Naive thymus-derived CD4-positive, alpha-beta T cell (primary cell): ENCODE measurements around the gene LYPD6. TPM values are rescaled to one million over a fixed set of nuclear protein-coding genes. Genes with fewer than 3 reads are reported as not detected.

ENCODE experiments used
- ATAC-seq: fragments of 150-1000 bp; cut with Tn5 transposase; 2 replicates; pipeline ENCODE4 v1.10.0; 2021; ENCODE audit warnings: mild to moderate bottlenecking, moderate library complexity
- CTCF ChIA-PET: fragments of 350-600 bp; sonication (Branson Sonifier 250); formaldehyde crosslinking; loops from one replicate; lab custom pipeline; 2021; ENCODE audit warnings: antibody characterized with exemption; lab: Charles Lee
- POLR2A ChIA-PET: fragments of 350-600 bp; sonication (Branson Sonifier 250); formaldehyde crosslinking; loops from one replicate; lab custom pipeline; 2021; ENCODE audit warnings: antibody characterized with exemption, inconsistent platforms; lab: Charles Lee
- DNase-seq, 9 donors: peaks; one replicate each; pipeline versions ENCODE4 v3.0.0 to v3.0.0-alpha.2; 2020 to 2022; ENCODE audit warnings: mixed read lengths in 1 of 9
- H3K27ac ChIP-seq: one replicate; pipeline ENCODE4 v1.7.0; 2013; ENCODE audit warnings: mild to moderate bottlenecking, low read depth, low read length, moderate library complexity
- H3K27me3 ChIP-seq, 2 donors: one replicate each; pipeline ENCODE4 v1.7.0; 2013; ENCODE audit warnings: low read length in 2 of 2, mild to moderate bottlenecking in 2 of 2, moderate library complexity in 2 of 2; ENCODE audit not compliant: control insufficient read depth in 2 of 2, insufficient read depth in 2 of 2
- H3K36me3 ChIP-seq, 3 experiments: 1 replicate in 2 of 3; 2 replicates in 1 of 3; pipeline ENCODE4 v1.7.0; 2013; ENCODE audit warnings: low read length in 3 of 3, mild to moderate bottlenecking in 3 of 3, moderate library complexity in 1 of 3; ENCODE audit not compliant: insufficient read depth in 3 of 3, control insufficient read depth in 2 of 3
- H3K4me1 ChIP-seq, 2 donors: one replicate each; pipeline ENCODE4 v1.7.0; 2013; ENCODE audit warnings: low read length in 2 of 2, mild to moderate bottlenecking in 2 of 2, moderate library complexity in 1 of 2; ENCODE audit not compliant: control insufficient read depth in 2 of 2, insufficient read depth in 2 of 2
- H3K4me3 ChIP-seq: 2 replicates; pipeline ENCODE4 v1.7.0; 2013; ENCODE audit warnings: mild to moderate bottlenecking, low read length
- H3K9me3 ChIP-seq, 3 experiments: 1 replicate in 2 of 3; 2 replicates in 1 of 3; pipeline ENCODE4 v1.7.0; 2013; ENCODE audit warnings: low read length in 3 of 3; ENCODE audit not compliant: control insufficient read depth in 2 of 3
- H3K27ac Mint-ChIP-seq, 9 donors: one replicate each; pipeline ENCODE4 v1.8.0; 2020 to 2022; ENCODE audit warnings: mixed read lengths in 9 of 9, mild to moderate bottlenecking in 8 of 9, moderate library complexity in 5 of 9, inconsistent platforms in 2 of 9
- H3K27me3 Mint-ChIP-seq, 5 donors: one replicate each; pipeline ENCODE4 v1.8.0; 2021 to 2022; ENCODE audit warnings: mixed read lengths in 5 of 5, mild to moderate bottlenecking in 1 of 5
- H3K36me3 Mint-ChIP-seq, 5 donors: one replicate each; pipeline ENCODE4 v1.8.0; 2020 to 2022; ENCODE audit warnings: mixed read lengths in 5 of 5, mild to moderate bottlenecking in 3 of 5, inconsistent platforms in 1 of 5
- H3K4me1 Mint-ChIP-seq, 7 donors: one replicate each; pipeline ENCODE4 v1.8.0; 2020 to 2022; ENCODE audit warnings: mixed read lengths in 7 of 7, mild to moderate bottlenecking in 3 of 7, inconsistent platforms in 1 of 7
- H3K4me3 Mint-ChIP-seq, 10 donors: one replicate each; pipeline ENCODE4 v1.8.0; 2020 to 2022; ENCODE audit warnings: mild to moderate bottlenecking in 10 of 10, mixed read lengths in 10 of 10, moderate library complexity in 6 of 10, inconsistent platforms in 2 of 10
- H3K9me3 Mint-ChIP-seq, 11 donors: one replicate each; pipeline ENCODE4 v1.8.0; 2020 to 2022; ENCODE audit warnings: mixed read lengths in 11 of 11, mild to moderate bottlenecking in 4 of 11, inconsistent platforms in 1 of 11, moderate library complexity in 1 of 11
- intact Hi-C, 2 donors: fragments of 100-400 bp; cut with micrococcal nuclease; formaldehyde crosslinking; loops; one replicate each; pipeline ENCODE4 v1.15.1; 2023
- polyA plus RNA-seq, 2 donors: library from polyadenylated mRNA; unstranded; fragments of 300-500 nt; fragmentation: Illumina TruSeq; gene quantifications; one replicate each; pipeline ENCODE4 v1.2.3, GENCODE V29; 2021
- total RNA-seq, 6 experiments: library from RNA in 5 of 6; stranded (reverse) in 5 of 6; gene quantifications; 1 replicate in 5 of 6; 2 replicates in 1 of 6; pipeline ENCODE4 v1.2.3 and lab custom pipeline; 2021 to 2026

LYPD6 gene
- total and polyA plus RNA-seq, 7 experiments from 2014 or later = not detected

DNA sequence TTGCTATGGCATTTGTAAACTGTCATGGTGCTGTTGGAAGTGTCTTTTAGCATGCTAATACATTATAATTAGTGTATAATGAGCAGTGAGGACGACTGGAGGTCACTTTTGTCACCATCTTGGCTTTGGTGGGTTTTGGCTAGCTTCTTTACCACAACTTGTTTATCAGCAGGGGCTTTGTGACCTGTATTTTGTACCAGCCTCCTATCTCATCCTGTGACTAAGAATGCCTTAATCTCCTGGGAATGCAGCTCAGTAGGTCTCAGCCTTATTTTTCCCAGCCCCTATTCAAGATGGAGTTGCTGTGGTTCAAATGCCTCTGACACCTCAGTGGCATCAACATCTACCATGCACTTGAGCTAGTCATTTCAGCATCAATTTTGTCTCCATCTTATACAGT is 29.7 kb downstream of the LYPD6 start:
- no peak overlapping the region for H3K4me3 ChIP-seq
- no peaks in the 10 kb centered on the region for H3K36me3 ChIP-seq
- no peak for ATAC-seq
- H3K27ac ChIP-seq = no peak overlapping the region
- peaks cover 0 to 6% (median 0%) of the 10 kb centered on the region in 11 donors for H3K9me3 Mint-ChIP-seq
- H3K4me3 Mint-ChIP-seq = no peak overlapping the region
- DNase-seq = no peak
- H3K4me1 ChIP-seq = no peaks in the 10 kb centered on the region
- CTCF ChIA-PET = no interaction called here
- H3K9me3 ChIP-seq = no peaks in the 10 kb centered on the region
- peaks cover 0 to 2% (median 0%) of the 10 kb centered on the region in 7 donors for H3K4me1 Mint-ChIP-seq
- H3K27me3 Mint-ChIP-seq = peaks cover 7 to 25% (median 13%) of the 10 kb centered on the region in 5 donors
- intact Hi-C loops = no loop called here
- H3K36me3 Mint-ChIP-seq = no peaks in the 10 kb centered on the region
- H3K27ac Mint-ChIP-seq = no peak overlapping the region
- POLR2A ChIA-PET = no interaction called here
- H3K27me3 ChIP-seq = no peaks in the 10 kb centered on the region

DNA sequence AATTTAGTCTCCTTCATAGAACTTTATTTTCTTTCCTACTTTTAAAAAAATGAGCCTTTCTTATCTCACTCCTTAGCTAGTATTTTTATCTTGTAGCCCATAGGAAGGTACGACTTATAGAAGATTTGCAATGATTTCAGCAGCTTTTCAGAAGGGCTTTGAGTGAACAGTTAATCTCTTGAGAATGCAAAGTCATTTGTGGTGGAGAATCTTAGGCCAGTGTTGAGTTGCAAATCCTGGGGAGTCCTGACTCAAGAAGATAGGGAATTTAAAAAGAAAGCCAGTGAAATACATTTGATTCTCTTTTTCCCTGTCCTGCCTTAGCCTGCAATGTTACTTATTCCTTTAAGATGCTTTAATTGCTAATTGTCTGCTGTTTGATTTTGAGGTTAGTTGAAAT is 33.6 kb downstream of the LYPD6 start:
- Mint-ChIP-seq H3K27me3 (peaks cover 9 to 50% (median 36%) of the 10 kb centered on the region in 5 donors), H3K27ac (no peak overlapping the region), H3K4me1 (peaks cover 0 to 2% (median 0%) of the 10 kb centered on the region in 7 donors), H3K9me3 (peaks cover 0 to 10% (median 3%) of the 10 kb centered on the region in 11 donors), H3K4me3 (no peak overlapping the region), H3K36me3 (peaks cover 0 to 3% (median 0%) of the 10 kb centered on the region in 5 donors)
- ChIA-PET POLR2A (no interaction called here), CTCF (interaction anchor here (0.7 kb wide), 1 partner anchor 340 kb away, joined by 3 read pairs; no protein-coding TSS in a partner anchor)
- Histone ChIP-seq H3K4me3 (no peak overlapping the region), H3K36me3 (no peaks in the 10 kb centered on the region), H3K27me3 (no peaks in the 10 kb centered on the region), H3K27ac (no peak overlapping the region), H3K9me3 (no peaks in the 10 kb centered on the region), H3K4me1 (no peaks in the 10 kb centered on the region)
- intact Hi-C loops = no loop called here
- DNase-seq (no peak), ATAC-seq (no peak)

DNA sequence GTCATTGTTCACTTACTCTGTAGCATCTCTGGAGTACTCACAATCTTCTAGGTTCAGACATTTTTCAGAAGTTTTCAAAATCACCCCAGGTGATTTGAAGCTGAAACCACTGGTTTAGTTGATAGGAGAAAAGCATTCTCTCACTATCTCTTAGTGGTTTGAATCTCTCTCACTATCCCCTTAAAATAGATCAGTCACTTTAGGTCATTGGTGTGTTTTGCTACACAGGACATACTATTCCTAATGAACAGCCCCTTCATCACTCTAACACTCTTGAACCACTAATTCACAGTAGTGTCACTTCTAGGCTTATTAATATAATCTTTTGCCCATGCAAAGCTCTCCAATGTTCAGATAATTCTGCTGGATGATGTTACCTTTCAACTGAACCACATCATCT is 34.5 kb downstream of the LYPD6 start:
- Histone ChIP-seq H3K27ac (no peak overlapping the region), H3K9me3 (no peaks in the 10 kb centered on the region), H3K4me3 (no peak overlapping the region), H3K4me1 (no peaks in the 10 kb centered on the region), H3K36me3 (no peaks in the 10 kb centered on the region), H3K27me3 (no peaks in the 10 kb centered on the region)
- CTCF ChIA-PET = no interaction called here
- peaks cover 0 to 3% (median 0%) of the 10 kb centered on the region in 5 donors for H3K36me3 Mint-ChIP-seq
- no peak for DNase-seq
- H3K9me3 Mint-ChIP-seq = peaks cover 0 to 10% (median 3%) of the 10 kb centered on the region in 11 donors
- peaks cover 9 to 56% (median 37%) of the 10 kb centered on the region in 5 donors for H3K27me3 Mint-ChIP-seq
- intact Hi-C loops = no loop called here
- ATAC-seq = no peak
- POLR2A ChIA-PET = no interaction called here
- no peak overlapping the region for H3K4me3 Mint-ChIP-seq
- no peak overlapping the region for H3K27ac Mint-ChIP-seq
- peaks cover 0 to 2% (median 0%) of the 10 kb centered on the region in 7 donors for H3K4me1 Mint-ChIP-seq

DNA sequence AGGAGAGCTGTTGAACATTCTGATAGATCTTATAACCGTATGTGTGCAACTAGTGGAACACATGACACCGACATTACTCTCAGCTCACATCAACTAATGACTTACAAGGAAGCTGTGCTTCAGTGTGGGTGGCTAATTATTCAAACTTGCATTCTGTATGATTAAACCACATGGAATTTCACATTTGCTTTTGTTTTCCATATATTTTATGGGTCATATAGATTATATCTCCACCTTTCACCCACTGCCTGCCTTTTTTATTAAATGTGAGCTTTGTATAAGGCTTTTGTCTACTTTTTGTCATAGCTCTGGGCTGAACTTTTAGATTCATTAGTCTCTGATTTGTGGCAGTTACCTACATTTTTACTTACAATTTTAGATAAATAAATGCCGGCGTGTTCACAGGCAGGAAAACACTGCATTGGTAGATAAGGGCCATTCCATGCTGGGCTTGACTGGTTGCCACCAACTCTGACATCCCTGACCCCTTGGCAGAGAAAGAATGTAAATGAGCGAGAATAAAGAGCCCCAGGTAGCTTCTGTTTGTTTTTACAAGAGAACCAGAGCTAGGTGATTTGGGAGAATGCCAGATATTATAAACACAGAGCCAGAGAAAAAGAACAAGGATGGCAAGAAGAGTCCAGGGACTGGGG is 35.7 kb downstream of the LYPD6 start:
- POLR2A ChIA-PET = no interaction called here
- Histone ChIP-seq H3K9me3 (no peaks in the 10 kb centered on the region), H3K27me3 (no peaks in the 10 kb centered on the region), H3K4me3 (no peak overlapping the region), H3K27ac (no peak overlapping the region), H3K4me1 (no peaks in the 10 kb centered on the region), H3K36me3 (no peaks in the 10 kb centered on the region)
- CTCF ChIA-PET = no interaction called here
- H3K4me3 Mint-ChIP-seq = no peak overlapping the region
- H3K27ac Mint-ChIP-seq = no peak overlapping the region
- H3K36me3 Mint-ChIP-seq = peaks cover 0 to 3% (median 0%) of the 10 kb centered on the region in 5 donors
- peaks cover 0 to 10% (median 0%) of the 10 kb centered on the region in 11 donors for H3K9me3 Mint-ChIP-seq
- H3K27me3 Mint-ChIP-seq = peaks cover 9 to 52% (median 31%) of the 10 kb centered on the region in 5 donors
- intact Hi-C loops = no loop called here
- DNase-seq (no peak), ATAC-seq (no peak)
- H3K4me1 Mint-ChIP-seq = peaks cover 0 to 2% (median 0%) of the 10 kb centered on the region in 7 donors

DNA sequence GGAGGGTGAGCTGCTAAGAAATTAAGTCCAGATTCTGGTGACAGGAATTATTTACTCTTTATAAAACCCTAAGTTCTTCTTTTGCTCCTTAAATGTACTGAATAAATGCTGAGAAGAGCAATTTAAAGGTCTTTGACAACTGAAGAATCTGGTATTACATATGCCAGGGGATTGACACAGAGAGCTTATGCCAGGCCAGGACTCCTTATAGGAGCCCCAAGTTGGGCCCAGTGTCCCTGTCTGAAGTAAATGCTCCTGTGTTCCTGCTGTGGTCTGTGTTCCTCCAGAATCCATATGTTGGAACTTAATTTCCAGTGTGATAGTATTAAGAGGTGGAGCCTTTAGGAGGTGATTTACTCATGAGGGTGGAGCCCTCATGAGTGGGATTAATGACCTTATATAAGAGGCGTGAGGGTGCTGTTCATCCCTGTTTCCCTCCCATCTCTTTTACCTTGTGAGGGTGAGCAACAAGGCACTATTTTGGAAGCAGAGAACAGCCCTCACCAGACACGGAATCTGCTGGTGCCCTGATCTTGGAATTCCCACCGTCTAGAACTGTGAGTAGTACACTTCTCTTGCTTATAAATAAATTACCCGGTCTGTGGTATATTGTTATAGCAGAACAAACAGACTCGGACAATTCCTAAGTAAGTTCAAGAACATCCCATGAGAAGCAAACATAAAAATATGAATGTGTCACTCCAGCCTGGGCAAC is 39.8 kb downstream of the LYPD6 start:
- peaks cover 0 to 43% (median 20%) of the 10 kb centered on the region in 5 donors for H3K27me3 Mint-ChIP-seq
- no peak overlapping the region for H3K4me3 ChIP-seq
- no peaks in the 10 kb centered on the region for H3K4me1 Mint-ChIP-seq
- no peak for ATAC-seq
- no peak overlapping the region for H3K4me3 Mint-ChIP-seq
- H3K27me3 ChIP-seq = no peaks in the 10 kb centered on the region
- no peak for DNase-seq
- intact Hi-C loops = no loop called here
- no peaks in the 10 kb centered on the region for H3K9me3 ChIP-seq
- H3K4me1 ChIP-seq = no peaks in the 10 kb centered on the region
- no peaks in the 10 kb centered on the region for H3K36me3 ChIP-seq
- ChIA-PET CTCF (no interaction called here), POLR2A (no interaction called here)
- no peak overlapping the region for H3K27ac Mint-ChIP-seq
- H3K36me3 Mint-ChIP-seq = peaks cover 0 to 3% (median 0%) of the 10 kb centered on the region in 5 donors
- no peak overlapping the region for H3K27ac ChIP-seq
- H3K9me3 Mint-ChIP-seq = peaks cover 0 to 12% (median 0%) of the 10 kb centered on the region in 11 donors

DNA sequence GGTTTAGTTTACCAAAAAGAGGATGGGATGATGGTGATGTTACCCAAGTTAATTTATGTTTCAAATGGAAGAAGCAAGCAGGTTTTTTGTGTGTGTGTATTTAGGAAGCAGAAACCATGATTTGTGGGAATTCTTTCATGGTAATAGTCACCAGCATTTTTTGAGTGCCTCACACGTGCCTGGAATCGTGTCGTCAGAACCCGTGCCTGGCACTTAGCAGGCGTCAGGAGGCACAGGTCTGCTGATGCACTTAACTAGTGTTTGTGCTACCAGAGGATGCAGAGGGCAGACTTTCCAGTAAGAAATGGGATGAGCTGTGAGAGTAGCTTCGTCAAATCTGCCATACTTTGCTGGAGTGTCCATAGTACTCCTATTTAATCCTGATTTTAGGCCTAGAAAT is 41.1 kb downstream of the LYPD6 start:
- H3K4me3 Mint-ChIP-seq = no peak overlapping the region
- ChIA-PET CTCF (no interaction called here), POLR2A (no interaction called here)
- DNase-seq (no peak), ATAC-seq (no peak)
- no peaks in the 10 kb centered on the region for H3K9me3 ChIP-seq
- H3K36me3 Mint-ChIP-seq = peaks cover 0 to 3% (median 0%) of the 10 kb centered on the region in 5 donors
- no peaks in the 10 kb centered on the region for H3K36me3 ChIP-seq
- H3K27ac ChIP-seq = no peak overlapping the region
- intact Hi-C loops = no loop called here
- H3K27me3 ChIP-seq = no peaks in the 10 kb centered on the region
- H3K4me1 ChIP-seq = no peaks in the 10 kb centered on the region
- H3K9me3 Mint-ChIP-seq = peaks cover 0 to 12% (median 0%) of the 10 kb centered on the region in 11 donors
- H3K4me3 ChIP-seq = no peak overlapping the region
- H3K4me1 Mint-ChIP-seq = no peaks in the 10 kb centered on the region
- peaks cover 0 to 43% (median 14%) of the 10 kb centered on the region in 5 donors for H3K27me3 Mint-ChIP-seq
- no peak overlapping the region for H3K27ac Mint-ChIP-seq
